HG02973 (cell line): ENCODE results near the gene FAM81B.

Experiments
- ATAC-seq: cut with Tn5 transposase; IDR thresholded peaks from one replicate; pipeline ENCODE4 v1.9.1; 2021; ENCODE audit warnings: moderate library complexity; ENCODE audit not compliant: unreplicated experiment

Gene FAM81B

DNA sequence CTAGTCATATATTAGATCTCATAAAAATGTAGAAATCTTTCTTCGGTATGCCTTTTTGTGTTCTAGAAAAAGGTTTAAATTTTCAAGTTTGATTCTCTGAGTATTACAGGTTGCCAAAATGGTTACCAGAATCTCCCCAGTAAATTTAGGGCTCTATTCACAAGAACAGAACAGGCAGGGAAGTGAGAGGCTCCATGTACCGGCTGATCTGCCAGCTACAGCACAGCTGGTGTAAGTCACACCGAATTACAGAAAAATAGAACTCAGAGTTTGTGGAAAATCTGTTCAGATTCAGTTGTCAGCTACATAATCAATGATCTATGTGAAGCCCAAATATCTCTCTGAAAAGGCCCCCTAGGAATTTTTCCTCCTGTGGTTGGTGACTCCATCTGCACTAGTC lies 10.5 kb downstream of the FAM81B start:
- ATAC-seq: no peak

DNA sequence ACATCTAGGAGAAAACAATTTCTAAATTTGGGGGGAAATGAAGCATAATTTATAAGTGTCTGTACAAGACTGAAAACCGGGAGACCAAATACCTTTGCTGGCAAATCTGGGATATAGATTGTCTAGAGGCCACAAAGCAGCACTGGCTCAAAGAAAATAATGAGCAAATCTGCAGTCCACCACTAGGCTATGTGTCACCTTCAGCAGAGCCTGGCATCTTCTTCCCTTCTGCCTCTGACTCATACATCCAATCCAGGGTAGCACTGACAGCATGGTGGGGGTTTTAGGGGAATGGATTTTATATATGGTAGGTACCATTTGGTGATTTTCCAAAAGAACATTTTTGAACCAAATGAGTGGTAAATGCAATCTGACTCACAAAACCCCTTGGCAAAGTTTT lies 12.8 kb downstream of the FAM81B start:
- no peak for ATAC-seq

DNA sequence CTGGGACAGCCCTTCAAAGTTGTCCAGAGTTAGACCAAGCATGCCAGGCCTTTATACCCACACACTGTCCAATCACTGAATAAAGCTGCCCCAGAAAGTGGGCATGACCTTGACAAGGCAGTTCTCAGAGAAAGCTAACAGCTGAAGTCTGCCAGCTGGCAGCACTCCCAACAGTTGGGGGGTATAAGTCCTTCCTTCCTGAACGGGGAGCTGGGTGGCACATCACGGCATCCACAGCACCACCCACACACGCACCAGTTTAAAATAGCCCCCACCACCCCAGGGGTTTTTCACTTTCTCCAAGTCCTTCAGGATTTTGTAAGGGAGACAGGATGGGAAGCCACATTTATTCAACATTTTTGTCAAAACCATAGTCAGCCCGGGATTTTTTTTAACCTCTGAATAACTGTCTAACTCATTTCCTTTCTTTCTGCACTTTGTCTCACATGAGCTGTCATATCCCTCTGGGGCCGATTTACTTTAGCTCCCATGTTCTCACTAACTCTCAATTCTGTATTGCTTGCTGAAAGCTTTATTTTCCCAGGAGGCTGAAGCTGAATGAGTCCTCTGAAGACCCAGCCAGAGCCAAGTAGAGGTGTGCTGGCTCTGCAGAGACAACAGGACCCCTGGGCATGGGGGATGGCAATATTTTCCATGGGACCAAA lies 15.4 kb downstream of the FAM81B start:
- ATAC-seq: no peak

DNA sequence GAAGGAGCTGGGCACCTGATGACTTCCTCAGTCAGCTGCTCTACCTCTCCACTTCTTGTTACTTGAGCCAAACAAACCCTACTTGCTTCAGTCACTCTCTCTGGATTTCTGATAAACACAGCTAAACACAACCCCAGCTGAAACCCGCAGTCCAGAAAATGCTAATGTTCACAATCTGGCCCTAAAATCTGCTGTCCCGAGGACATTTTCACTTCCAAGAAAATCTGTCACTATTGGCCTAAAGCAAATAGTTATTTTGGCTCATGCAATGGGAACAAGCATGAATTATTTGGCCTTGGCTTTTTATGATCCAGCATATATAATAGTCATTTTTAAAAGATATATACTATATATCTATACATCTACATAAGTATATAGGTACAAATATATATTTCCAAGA lies 19.1 kb downstream of the FAM81B start:
- no peak for ATAC-seq

DNA sequence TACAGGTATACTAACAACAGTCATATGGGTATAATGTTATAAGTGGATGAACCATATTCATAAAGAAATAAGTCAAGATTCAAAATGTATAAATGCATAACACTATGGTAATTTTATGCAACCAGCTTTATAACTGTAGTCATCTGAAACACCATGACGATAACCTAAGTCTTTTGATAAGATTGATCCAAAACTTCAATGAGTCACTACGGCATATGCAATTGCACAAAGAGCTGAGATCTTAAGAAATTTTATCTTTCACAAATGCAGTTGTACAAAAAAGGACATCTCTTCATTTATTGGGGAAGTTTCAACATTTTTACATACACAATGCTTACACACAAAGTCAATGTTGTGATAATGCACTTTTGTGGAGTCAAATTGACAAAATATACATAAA lies 20.3 kb downstream of the FAM81B start:
- ATAC-seq: no peak

DNA sequence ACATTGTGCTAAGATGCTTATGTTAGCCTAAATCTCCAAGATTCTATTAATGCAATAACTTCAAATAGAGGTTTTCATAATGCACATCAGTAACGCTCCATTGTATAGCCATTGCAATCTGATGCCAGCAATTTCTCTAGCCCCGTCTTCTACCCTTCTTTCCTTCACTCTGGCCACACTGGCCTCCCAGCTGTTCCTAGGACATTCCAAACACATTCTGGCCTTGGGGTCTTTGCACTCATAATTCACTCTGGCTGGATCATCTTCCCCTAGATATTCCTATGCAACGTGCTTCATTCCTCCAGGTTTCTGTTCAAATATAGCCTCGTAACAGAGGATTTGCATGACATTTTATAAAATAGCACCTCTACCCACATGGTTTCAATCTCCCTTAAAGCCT lies 23.3 kb downstream of the FAM81B start:
- ATAC-seq: no peak

DNA sequence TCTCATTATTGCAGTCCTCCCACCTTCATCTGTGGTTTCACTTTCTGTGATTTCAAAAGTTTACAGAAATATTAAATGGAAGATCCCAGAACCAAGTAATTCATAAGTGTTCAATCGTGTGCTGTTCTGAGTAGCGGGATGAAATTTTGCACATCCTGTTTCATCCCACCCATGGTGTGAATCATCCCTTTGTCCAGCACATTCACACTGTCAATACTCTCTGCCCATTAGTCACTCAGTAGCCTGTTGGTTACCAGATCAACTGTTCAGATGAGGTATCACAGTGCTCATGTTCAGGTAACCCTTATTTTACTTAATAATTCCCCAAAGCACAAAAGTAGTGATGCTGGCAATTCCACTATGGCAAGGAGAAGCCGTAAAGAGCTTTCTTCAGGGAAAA lies 26.8 kb downstream of the FAM81B start:
- no peak for ATAC-seq

DNA sequence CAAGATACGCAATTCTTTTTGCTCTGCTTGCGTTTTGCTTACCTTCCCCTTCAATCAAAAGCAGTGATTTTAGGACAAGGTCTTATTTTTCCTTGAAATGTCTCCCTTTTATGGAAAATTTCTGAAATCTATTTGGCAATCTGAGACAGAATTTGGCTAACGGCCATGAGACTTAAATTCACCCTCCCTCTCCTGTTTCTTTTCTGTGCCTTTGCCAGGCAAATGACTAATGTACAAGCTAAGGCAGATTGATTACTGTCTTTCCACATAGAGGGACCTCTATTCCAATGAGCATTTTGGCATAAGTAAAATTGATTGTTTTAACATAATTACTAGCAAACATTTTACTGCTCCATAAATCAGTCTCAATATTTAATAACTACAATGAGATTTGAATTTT lies 31.7 kb downstream of the FAM81B start:
- ATAC-seq: no peak

DNA sequence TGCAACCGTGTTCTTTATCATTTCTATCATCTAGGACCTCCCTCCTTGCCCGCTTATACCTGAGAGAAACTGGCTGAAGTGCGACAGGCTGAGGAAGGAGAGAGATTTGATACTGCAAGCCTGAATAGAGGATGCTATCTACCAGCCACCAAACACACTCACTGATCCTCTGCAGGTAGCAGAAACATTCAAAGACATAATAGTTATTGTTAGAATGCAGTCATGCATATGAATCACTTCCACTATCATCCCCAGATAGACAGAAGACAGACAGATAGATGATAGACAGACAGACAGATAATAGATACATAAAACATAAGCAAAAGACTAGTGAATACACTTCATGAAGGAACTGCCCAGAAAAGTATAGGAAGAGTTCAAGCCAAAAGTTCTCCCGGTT lies 32.9 kb downstream of the FAM81B start:
- ATAC-seq: no peak

DNA sequence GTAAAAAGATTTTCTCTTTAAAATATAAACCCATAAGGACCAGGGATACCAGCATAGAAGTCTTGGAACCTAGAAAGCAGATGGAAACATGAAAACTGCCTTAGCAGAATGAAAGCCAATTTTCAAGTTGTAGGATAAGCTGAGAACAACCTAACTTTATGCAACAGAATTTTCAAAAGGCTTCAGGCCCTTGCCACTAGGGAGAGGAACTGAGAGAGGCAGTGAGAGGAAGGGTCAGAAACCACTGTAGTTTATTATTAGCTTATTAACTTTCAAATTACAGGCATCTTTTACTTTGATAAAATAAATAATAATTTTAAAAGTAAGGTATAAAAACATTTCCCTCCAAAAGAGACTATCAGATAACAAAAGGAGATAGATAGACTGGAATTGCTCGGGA lies 33.4 kb downstream of the FAM81B start:
- ATAC-seq: no peak

DNA sequence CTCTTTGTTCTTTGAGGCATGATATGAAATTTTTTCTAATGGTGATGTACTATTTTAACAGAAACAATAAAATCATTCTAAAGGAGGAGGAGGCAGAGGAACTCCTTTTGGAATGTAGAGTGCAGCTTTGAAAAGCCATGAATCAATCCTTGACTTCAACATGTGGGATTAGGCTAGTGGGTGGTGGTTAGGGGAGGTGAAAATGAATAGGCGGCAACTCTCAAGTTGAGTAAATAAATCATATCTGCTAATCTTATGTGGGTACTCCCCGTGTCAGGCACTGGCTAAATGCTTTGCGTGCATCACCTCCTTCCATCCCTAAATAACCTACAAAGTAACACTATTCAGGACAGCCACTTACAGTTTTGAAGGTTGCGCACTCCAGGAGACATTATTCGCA lies 35.1 kb downstream of the FAM81B start:
- no peak for ATAC-seq

DNA sequence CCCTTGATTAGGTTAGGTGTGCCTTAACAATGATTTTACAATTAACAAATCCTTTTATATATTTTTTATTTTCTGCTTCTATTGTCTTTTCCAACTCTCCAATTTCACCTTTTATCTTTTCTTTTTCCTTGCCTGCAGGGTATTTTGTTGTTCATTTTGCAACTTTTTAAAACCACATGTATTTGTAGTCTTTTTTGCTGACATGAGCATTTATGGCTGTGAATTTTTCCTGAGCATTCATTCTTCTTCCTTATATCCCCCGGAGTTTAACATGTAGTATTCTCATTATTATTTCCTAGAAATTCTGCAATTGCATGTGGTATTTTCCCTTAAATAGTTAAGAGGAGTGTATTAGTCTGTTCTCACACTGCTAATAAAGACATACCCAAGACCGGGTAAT lies 41.6 kb downstream of the FAM81B start:
- no peak for ATAC-seq

DNA sequence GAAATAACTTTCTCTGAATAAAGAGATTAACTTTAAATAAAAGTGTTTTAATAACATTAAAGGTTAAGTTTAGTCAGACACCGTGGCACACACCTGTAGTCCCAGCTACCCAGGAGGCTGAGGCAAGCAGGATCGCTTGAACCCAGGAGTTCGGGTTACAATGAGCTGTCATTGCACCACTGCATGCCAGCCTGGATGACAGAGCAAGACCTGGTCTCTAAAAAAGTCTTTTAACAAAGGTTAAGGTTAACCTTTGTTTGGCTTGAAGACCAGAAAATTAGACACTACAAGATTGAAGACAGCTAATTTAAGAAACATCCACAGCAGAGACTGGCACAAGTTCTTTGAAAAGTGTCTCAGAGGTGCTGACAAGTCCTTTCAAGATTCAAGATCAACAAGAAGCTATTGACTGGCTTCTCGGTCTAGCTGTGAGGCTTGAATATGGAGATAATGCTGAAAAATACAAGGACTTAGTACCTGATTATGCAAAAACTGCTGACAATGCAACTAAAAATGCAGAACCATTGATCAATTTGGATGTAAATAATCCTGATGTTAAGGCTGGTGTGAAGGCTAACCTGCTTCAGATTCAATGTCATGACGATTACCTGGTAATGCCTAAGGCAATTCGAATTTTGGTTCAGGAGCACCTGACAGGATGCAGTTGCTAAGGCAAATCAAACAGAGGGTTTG lies 48.8 kb downstream of the FAM81B start:
- no peak for ATAC-seq

DNA sequence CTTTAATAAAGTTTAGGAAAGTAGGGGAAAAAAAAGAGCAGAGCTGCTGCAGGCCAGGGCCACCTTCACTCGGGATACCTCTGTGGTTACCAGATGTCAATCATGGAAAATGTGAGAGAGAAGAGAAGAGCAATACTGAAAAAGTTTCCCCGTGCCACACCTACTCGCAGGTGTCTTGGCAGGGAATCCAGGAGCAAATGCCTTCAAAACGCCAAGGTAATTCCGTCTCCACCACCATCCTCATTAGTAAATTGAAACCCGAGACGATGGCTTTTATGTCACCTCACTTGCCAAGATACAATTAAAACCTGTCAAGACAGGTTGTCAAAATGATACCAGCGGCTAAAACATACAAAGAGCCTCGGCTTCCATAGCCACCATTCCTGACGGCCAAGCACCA lies 49.7 kb downstream of the FAM81B start:
- ATAC-seq: no peak

DNA sequence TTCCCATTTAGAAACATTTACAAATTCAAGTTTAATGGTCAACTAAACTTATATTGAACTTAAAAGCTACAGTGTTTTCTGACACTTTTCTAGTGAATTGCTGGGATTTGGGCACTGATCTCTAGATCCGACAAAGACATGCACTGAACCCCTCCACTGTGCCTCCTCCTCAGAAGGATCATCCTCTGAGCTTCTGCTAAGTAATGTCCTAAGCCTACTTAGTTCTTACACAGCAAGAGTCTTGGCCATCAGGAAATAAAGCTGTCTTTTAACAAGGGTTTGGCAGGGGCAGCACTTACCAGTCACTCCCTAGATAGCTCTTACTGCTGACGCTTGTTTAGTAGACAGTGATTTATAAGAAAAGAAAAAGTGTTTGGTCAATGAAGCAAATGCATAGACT lies 50.5 kb downstream of the FAM81B start:
- no peak for ATAC-seq

DNA sequence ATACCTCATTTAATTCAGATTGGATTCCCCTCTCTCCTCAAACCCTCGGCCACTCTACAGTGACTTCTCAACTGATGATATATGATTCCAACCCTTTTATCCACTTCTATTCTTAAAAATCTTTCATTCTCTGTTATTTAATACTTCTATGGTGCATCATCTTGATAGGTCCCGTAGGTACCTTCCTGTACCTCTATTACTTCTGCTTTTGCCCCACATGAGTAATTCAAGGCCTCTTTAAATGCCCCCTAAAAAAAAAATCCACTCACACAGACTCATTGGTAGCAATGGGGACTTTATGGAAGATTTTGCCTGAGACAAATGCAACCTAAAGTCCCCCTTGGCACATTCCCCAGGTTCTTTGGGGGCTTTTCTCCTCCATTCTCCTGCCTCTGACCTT lies 54.3 kb downstream of the FAM81B start:
- no peak for ATAC-seq

DNA sequence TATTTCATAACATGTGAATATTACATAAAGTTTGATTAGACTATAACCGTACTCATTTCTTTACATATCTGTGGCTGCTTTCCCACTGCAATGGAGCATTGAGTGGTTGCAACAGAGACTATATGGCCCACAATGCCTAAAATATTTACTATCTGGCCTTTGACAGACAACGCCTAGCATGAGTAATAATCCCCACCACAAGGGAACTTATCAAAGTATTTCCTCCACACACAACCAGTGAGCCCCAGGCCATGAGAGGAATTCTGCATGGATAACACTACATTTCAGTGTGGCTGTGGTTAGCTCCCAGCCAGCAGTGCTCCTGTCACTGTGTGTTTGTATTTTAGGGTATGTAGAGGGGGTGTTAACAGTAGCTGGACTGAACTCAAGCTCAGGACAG lies 54.8 kb downstream of the FAM81B start:
- ATAC-seq: no peak

DNA sequence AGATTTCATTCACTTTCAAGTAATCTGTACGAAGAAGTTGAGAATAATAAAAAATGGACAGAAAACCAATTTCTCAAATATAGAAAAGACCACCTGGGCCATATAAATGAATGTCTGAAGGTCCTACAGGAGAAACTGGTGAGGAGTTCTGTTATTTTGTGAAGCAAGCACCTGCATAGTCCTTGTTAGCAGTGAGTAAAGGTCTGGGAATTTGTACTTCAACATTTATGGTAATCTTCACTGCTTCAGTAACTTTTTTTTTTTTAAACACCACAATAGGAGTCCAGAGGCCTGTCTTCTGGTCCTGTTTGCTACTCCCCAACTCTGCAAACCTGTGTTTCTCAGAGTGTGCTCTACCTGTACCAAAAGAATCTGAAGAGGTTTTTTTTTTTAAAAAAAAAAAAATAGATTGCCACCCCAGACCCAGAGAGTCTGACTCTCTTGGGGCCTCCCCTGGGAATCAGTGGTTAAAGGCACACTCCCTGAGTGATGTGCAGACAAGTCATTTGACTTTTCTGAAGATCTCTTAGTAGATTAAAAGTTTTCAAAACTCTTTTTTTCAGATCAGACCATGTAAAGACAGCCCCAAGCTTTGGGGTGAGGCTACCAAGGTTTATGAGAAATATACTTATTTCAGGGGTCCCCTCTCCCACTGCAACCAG lies 55.5 kb downstream of the FAM81B start:
- ATAC-seq: no peak

DNA sequence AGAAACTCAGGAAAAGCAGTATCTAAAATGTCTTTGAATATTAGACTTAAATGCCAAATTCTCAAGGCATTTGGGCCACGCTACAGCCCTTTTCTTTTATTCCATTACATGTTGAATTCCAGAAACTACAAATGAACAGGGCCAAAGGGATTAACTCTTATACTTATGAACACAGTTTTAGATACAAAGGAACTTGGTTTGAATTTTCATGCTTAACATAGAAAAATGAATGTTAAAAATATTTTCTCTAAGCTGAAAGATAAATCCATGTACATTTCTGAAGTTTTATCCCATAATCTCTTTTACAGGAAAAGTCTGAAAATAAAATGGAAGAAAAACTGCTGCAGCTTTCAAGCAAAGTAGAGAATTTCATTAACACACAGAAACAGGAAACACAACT lies 56.8 kb downstream of the FAM81B start:
- no peak for ATAC-seq

DNA sequence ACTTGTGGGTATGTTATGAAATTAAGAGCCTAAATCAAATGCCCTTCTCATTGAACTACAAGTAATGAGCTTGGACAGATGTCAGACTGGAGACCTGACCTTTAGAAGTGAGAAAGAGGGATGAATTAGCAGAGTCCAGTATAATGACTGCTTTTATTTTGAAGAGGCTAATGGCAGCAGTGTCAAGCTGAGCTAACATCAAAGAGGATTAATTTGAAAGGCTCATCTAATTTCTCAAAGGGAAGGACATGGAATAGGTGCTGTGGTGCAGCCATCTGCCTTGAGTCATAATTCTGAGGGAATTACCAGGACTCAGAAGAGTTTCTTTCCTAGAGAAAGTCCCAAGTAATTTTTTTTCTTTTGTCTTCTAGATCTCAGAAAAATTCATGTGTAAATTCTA lies 57.6 kb downstream of the FAM81B start:
- ATAC-seq: no peak

DNA sequence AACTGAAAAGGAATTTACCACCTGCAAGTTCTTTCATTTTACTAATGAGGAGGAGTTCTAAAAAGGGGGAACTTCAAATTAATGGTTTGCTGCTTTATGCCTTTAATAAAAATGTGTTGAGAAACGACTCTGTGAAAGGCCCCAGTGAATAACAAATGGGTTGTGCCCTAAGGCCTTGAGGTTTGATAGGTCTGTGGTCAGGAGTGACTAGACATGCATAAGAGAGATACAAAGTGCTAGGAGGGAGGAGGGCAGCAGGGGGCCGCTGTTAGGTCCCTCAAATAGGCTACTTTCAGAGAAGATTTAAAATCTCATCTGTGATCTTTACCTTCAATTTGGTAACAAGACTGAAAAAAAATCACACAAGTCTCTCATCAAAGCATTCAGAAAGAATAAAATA lies 58.3 kb downstream of the FAM81B start:
- no peak for ATAC-seq

DNA sequence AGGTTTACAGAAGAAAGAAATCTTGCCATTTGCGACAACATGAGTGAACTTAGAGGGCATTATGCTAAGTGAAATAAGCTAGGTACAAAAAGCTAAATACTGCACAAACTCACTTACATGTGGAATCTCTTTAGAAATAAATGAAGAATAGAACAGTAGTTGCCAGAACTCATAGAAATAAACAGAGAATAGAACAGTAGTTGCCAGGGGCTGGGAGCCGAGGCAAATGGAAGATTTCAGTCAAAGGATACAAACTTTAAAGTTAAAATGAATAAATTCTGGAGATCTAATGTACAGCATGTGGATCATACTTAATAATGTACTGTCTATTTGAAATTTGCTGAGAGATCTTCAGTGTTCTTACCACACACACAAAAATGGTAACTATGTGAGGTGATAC lies 63.4 kb downstream of the FAM81B start:
- no peak for ATAC-seq

DNA sequence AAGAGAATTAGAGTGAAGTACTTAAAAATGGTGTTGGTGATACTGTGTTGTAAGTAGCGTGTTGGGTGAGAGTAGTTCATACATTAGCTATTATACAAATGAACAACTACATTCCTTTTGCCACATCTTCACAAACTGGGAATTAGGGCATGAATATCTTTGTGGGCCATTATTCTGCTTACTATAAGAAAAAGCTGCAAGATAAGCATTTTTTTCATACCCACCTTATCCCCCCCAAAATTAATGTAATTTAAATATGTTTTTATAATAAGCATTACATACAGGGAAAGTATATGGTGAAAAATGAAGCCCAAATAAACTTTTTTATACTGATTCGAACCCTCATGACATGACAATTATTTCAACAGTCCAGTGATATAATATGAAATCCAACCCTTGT lies 69.5 kb downstream of the FAM81B start:
- ATAC-seq: no peak
